ENCODE results near the gene GAK.

DNA sequence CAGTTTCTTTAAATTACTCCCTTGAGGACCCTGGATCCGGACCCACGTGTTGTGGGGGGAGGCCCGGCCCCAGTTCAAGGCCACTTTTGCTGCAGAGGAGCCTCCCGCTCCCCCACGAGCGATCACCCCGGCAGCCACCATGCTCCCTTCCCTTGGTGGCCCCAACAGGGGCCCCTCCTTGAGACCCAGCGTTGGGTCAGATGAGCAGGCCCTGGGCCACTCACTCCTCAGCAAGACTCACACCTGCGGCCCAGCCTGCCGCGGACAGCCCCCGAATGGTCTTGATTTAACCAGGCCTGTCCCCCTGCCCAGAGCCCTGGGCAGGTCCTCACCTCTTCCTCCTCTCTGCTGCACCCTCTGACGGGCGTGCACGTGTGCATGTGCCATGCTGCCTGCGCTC lies 110.5 kb downstream of the GAK start:
- TF ChIP-seq EZH2phosphoT487 (IDR thresholded peaks at IDR 0.05; ENCODE audit: borderline replicate concordance, low read length), result no peak
- TF ChIP-seq, protein P1, sequence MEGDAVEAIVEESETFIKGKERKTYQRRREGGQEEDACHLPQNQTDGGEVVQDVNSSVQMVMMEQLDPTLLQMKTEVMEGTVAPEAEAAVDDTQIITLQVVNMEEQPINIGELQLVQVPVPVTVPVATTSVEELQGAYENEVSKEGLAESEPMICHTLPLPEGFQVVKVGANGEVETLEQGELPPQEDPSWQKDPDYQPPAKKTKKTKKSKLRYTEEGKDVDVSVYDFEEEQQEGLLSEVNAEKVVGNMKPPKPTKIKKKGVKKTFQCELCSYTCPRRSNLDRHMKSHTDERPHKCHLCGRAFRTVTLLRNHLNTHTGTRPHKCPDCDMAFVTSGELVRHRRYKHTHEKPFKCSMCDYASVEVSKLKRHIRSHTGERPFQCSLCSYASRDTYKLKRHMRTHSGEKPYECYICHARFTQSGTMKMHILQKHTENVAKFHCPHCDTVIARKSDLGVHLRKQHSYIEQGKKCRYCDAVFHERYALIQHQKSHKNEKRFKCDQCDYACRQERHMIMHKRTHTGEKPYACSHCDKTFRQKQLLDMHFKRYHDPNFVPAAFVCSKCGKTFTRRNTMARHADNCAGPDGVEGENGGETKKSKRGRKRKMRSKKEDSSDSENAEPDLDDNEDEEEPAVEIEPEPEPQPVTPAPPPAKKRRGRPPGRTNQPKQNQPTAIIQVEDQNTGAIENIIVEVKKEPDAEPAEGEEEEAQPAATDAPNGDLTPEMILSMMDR (conservative IDR thresholded peaks at IDR 0.05; ENCODE audit: low read depth, low read length), result no peak
